ENCODE measurements around the gene SMARCD1.

The SMARCD1 gene

GRCh38 chr12:50061171-50061570 is 24.0 kb upstream of the SMARCD1 start:
- peaks cover 12 to 14% of the 10 kb centered on the region in 2 donors for H3K4me1 ChIP-seq (ENCODE audit: control insufficient read depth in 2 of 2, insufficient read depth in 1 of 2, low read depth in 1 of 2, low read length in 2 of 2)
- H2AFZ ChIP-seq (ENCODE audit: low read length) = no peak overlapping the region
- no peak overlapping the region for H4K91ac ChIP-seq (ENCODE audit: low read depth, low read length, poor library complexity)
- no peak overlapping the region for H3K18ac ChIP-seq (ENCODE audit: low read length)
- H3K27me3 ChIP-seq (ENCODE audit: control insufficient read depth in 3 of 3, insufficient read depth in 3 of 3, low read depth in 1 of 3, low read length in 3 of 3) = peaks cover 0 to 18% (median 10%) of the 10 kb centered on the region in 3 experiments
- H3K36me3 ChIP-seq (replicated peaks in 1 of 2; ENCODE audit: control insufficient read depth in 2 of 2, insufficient read depth in 2 of 2, low read length in 2 of 2) = peaks cover 2 to 8% of the 10 kb centered on the region in 2 donors
- no peak overlapping the region for H3K27ac ChIP-seq (replicated peaks; ENCODE audit: low read length)
- no peak overlapping the region for H3K4ac ChIP-seq (ENCODE audit: low read length)
- no peak overlapping the region for H4K8ac ChIP-seq (ENCODE audit: low read depth, low read length)
- no peak overlapping the region for H2BK5ac ChIP-seq (ENCODE audit: low read length)
- no peak overlapping the region for H3K14ac ChIP-seq (ENCODE audit: low read length)
- H3K9me3 ChIP-seq (replicated peaks in 1 of 2; ENCODE audit: control insufficient read depth in 2 of 2, insufficient read depth in 1 of 2, low read depth in 1 of 2, low read length in 2 of 2) = no peaks in the 10 kb centered on the region
- H3K23ac ChIP-seq (ENCODE audit: low read depth, low read length, poor library complexity) = no peak overlapping the region
- no peak overlapping the region for H3K4me2 ChIP-seq (ENCODE audit: insufficient read depth, low read length, poor library complexity, severe bottlenecking)
- H2BK120ac ChIP-seq (ENCODE audit: low read depth, low read length) = no peak overlapping the region
- DNase-seq (ENCODE audit: low spot score) = no peak
- no peak overlapping the region for H2BK15ac ChIP-seq (ENCODE audit: low read length)
- no peak overlapping the region for H2AK5ac ChIP-seq (ENCODE audit: low read depth, low read length)
- WGBS, 2 donors (ENCODE audit: extremely low coverage in 2 of 2, insufficient read length in 2 of 2, insufficient replicate concordance in 1 of 2) = no CpG with 5 or more reads among the region's 2 CpGs
- no peak overlapping the region for H3K9ac ChIP-seq (ENCODE audit: low read depth, low read length, poor library complexity)
- H3K4me3 ChIP-seq (ENCODE audit: low read length in 2 of 2) = no peak overlapping the region
- peaks cover 1% of the 10 kb centered on the region for H3K79me1 ChIP-seq (ENCODE audit: low read depth, low read length)
- no peak overlapping the region for H2BK12ac ChIP-seq (ENCODE audit: low read length)

DNA sequence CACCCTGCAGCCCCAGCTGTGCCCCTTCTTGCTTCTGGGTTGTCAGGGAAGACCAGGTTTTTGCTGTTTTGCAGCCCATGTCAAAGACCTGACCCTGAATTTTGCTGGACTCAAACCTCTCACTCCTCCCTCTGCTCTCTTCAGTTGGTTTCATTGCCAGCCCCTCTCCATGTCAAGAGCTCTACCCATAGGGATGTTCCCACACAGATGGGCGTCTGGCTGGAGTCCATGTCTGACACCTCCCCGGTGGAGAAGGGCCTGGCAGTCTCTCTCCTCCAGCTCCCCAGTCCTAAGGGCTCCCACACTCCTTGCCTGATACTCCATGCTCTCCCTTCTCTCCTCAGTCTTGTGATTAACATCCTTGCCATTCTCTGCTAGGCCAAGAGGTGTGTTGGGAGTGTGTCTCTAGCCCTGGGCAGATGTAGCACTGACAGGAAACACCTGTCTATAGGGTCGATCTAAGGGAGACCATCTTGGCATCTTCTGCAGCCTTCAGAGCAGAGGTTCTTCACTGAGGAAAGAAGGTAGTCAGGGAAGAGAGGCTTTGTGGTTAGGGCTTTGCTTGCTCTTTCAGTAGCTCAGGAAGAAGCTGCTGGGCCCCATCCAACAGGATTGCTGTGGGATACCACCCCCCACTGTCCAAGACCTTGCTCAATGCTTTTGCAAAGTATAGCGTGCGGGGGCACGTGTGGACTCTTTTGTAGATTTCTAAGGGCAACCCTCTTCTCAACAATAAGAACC is 23.0 kb upstream of the SMARCD1 start:
- H4K91ac ChIP-seq (ENCODE audit: low read depth, low read length, poor library complexity) = no peak overlapping the region
- no CpG with 5 or more reads among the region's 6 CpGs for WGBS, 2 donors (ENCODE audit: extremely low coverage in 2 of 2, insufficient read length in 2 of 2, insufficient replicate concordance in 1 of 2)

GRCh38 chr12:50062728-50063460 is 22.2 kb upstream of the SMARCD1 start:
- no peak overlapping the region for H2BK5ac ChIP-seq (ENCODE audit: low read length)
- no peak overlapping the region for H2BK120ac ChIP-seq (ENCODE audit: low read depth, low read length)
- H3K4me1 ChIP-seq (ENCODE audit: control insufficient read depth in 2 of 2, insufficient read depth in 1 of 2, low read depth in 1 of 2, low read length in 2 of 2) = peaks cover 8 to 14% of the 10 kb centered on the region in 2 donors
- WGBS, 2 donors (ENCODE audit: extremely low coverage in 2 of 2, insufficient read length in 2 of 2, insufficient replicate concordance in 1 of 2) = no CpG with 5 or more reads among the region's 5 CpGs
- peaks cover 2 to 8% of the 10 kb centered on the region in 2 donors for H3K36me3 ChIP-seq (replicated peaks in 1 of 2; ENCODE audit: control insufficient read depth in 2 of 2, insufficient read depth in 2 of 2, low read length in 2 of 2)
- H3K23ac ChIP-seq (ENCODE audit: low read depth, low read length, poor library complexity) = no peak overlapping the region
- H4K8ac ChIP-seq (ENCODE audit: low read depth, low read length) = no peak overlapping the region
- no peak overlapping the region for H3K14ac ChIP-seq (ENCODE audit: low read length)
- no peak overlapping the region for H3K9ac ChIP-seq (ENCODE audit: low read depth, low read length, poor library complexity)
- no peak for DNase-seq (ENCODE audit: low spot score)
- no peak overlapping the region for H4K91ac ChIP-seq (ENCODE audit: low read depth, low read length, poor library complexity)
- no peak overlapping the region for H3K4ac ChIP-seq (ENCODE audit: low read length)
- no peak overlapping the region for H2AFZ ChIP-seq (ENCODE audit: low read length)
- no peak overlapping the region for H3K4me3 ChIP-seq (ENCODE audit: low read length in 2 of 2)
- H3K9me3 ChIP-seq (replicated peaks in 1 of 2; ENCODE audit: control insufficient read depth in 2 of 2, insufficient read depth in 1 of 2, low read depth in 1 of 2, low read length in 2 of 2) = no peaks in the 10 kb centered on the region
- peak overlapping the region; percentile 64 for H2AK5ac ChIP-seq (ENCODE audit: low read depth, low read length)
- H3K4me2 ChIP-seq (ENCODE audit: insufficient read depth, low read length, poor library complexity, severe bottlenecking) = no peak overlapping the region
- no peaks in the 10 kb centered on the region for H3K79me1 ChIP-seq (ENCODE audit: low read depth, low read length)
- H2BK12ac ChIP-seq (ENCODE audit: low read length) = no peak overlapping the region
- peaks cover 0 to 7% (median 0%) of the 10 kb centered on the region in 3 experiments for H3K27me3 ChIP-seq (ENCODE audit: control insufficient read depth in 3 of 3, insufficient read depth in 3 of 3, low read depth in 1 of 3, low read length in 3 of 3)
- H3K18ac ChIP-seq (ENCODE audit: low read length) = peak overlapping the region; percentile 34
- H2BK15ac ChIP-seq (ENCODE audit: low read length) = no peak overlapping the region
- H3K27ac ChIP-seq (replicated peaks; ENCODE audit: low read length) = no peak overlapping the region

More for the DNA sequence above, 23.0 kb upstream of the SMARCD1 start:
- no peak overlapping the region for H4K8ac ChIP-seq (ENCODE audit: low read depth, low read length)
- H3K14ac ChIP-seq (ENCODE audit: low read length) = no peak overlapping the region
- H3K4me1 ChIP-seq (ENCODE audit: control insufficient read depth in 2 of 2, insufficient read depth in 1 of 2, low read depth in 1 of 2, low read length in 2 of 2) = peaks cover 9 to 15% of the 10 kb centered on the region in 2 donors
- H2AK5ac ChIP-seq (ENCODE audit: low read depth, low read length) = no peak overlapping the region
- H2BK15ac ChIP-seq (ENCODE audit: low read length) = no peak overlapping the region
- no peak overlapping the region for H3K27ac ChIP-seq (replicated peaks; ENCODE audit: low read length)
- H2BK120ac ChIP-seq (ENCODE audit: low read depth, low read length) = no peak overlapping the region
- H2BK5ac ChIP-seq (ENCODE audit: low read length) = no peak overlapping the region
- H3K9ac ChIP-seq (ENCODE audit: low read depth, low read length, poor library complexity) = no peak overlapping the region
- H3K9me3 ChIP-seq (replicated peaks in 1 of 2; ENCODE audit: control insufficient read depth in 2 of 2, insufficient read depth in 1 of 2, low read depth in 1 of 2, low read length in 2 of 2) = no peaks in the 10 kb centered on the region
- H2BK12ac ChIP-seq (ENCODE audit: low read length) = no peak overlapping the region
- no peak overlapping the region for H2AFZ ChIP-seq (ENCODE audit: low read length)
- peaks cover 2 to 8% of the 10 kb centered on the region in 2 donors for H3K36me3 ChIP-seq (replicated peaks in 1 of 2; ENCODE audit: control insufficient read depth in 2 of 2, insufficient read depth in 2 of 2, low read length in 2 of 2)
- DNase-seq (ENCODE audit: low spot score) = no peak
- H3K4me2 ChIP-seq (ENCODE audit: insufficient read depth, low read length, poor library complexity, severe bottlenecking) = no peak overlapping the region
- H3K18ac ChIP-seq (ENCODE audit: low read length) = no peak overlapping the region
- H3K4me3 ChIP-seq (ENCODE audit: low read length in 2 of 2) = no peak overlapping the region
- peak overlapping the region; percentile 25 for H3K23ac ChIP-seq (ENCODE audit: low read depth, low read length, poor library complexity)
- no peak overlapping the region for H3K4ac ChIP-seq (ENCODE audit: low read length)
- peaks cover 0 to 9% (median under 1%) of the 10 kb centered on the region in 3 experiments for H3K27me3 ChIP-seq (ENCODE audit: control insufficient read depth in 3 of 3, insufficient read depth in 3 of 3, low read depth in 1 of 3, low read length in 3 of 3)
- H3K79me1 ChIP-seq (ENCODE audit: low read depth, low read length) = no peaks in the 10 kb centered on the region

- no CpG with 5 or more reads among the region's 3 CpGs for WGBS, 2 donors (ENCODE audit: extremely low coverage in 2 of 2, insufficient read length in 2 of 2, insufficient replicate concordance in 1 of 2)
Measured at GRCh38 chr12:50065726-50066310, 19.3 kb upstream of the SMARCD1 start.

More at GRCh38 chr12:50065726-50066310, 19.3 kb upstream of the SMARCD1 start:
- no peak overlapping the region for H3K23ac ChIP-seq (ENCODE audit: low read depth, low read length, poor library complexity)
- H2AK5ac ChIP-seq (ENCODE audit: low read depth, low read length) = peak overlapping the region; percentile 94
- peaks cover 8 to 18% of the 10 kb centered on the region in 2 donors for H3K4me1 ChIP-seq (ENCODE audit: control insufficient read depth in 2 of 2, insufficient read depth in 1 of 2, low read depth in 1 of 2, low read length in 2 of 2)
- H3K4me2 ChIP-seq (ENCODE audit: insufficient read depth, low read length, poor library complexity, severe bottlenecking) = no peak overlapping the region
- H2BK12ac ChIP-seq (ENCODE audit: low read length) = peak overlapping the region; percentile 12
- peak overlapping the region; percentile 4 for H2BK120ac ChIP-seq (ENCODE audit: low read depth, low read length)
- H3K9ac ChIP-seq (ENCODE audit: low read depth, low read length, poor library complexity) = no peak overlapping the region
- no peak for DNase-seq (ENCODE audit: low spot score)
- no peak overlapping the region for H3K18ac ChIP-seq (ENCODE audit: low read length)
- no peaks in the 10 kb centered on the region for H3K79me1 ChIP-seq (ENCODE audit: low read depth, low read length)
- H2AFZ ChIP-seq (ENCODE audit: low read length) = no peak overlapping the region
- H3K4me3 ChIP-seq (ENCODE audit: low read length in 2 of 2) = no peak overlapping the region
- H3K27me3 ChIP-seq (ENCODE audit: control insufficient read depth in 3 of 3, insufficient read depth in 3 of 3, low read depth in 1 of 3, low read length in 3 of 3) = no peaks in the 10 kb centered on the region
- no peak overlapping the region for H3K4ac ChIP-seq (ENCODE audit: low read length)
- no peak overlapping the region for H2BK5ac ChIP-seq (ENCODE audit: low read length)
- no peak overlapping the region for H3K27ac ChIP-seq (replicated peaks; ENCODE audit: low read length)
- no peak overlapping the region for H2BK15ac ChIP-seq (ENCODE audit: low read length)
- no peaks in the 10 kb centered on the region for H3K9me3 ChIP-seq (replicated peaks in 1 of 2; ENCODE audit: control insufficient read depth in 2 of 2, insufficient read depth in 1 of 2, low read depth in 1 of 2, low read length in 2 of 2)
- H3K14ac ChIP-seq (ENCODE audit: low read length) = no peak overlapping the region
- peak overlapping the region; percentile 86 for H4K91ac ChIP-seq (ENCODE audit: low read depth, low read length, poor library complexity)
- H4K8ac ChIP-seq (ENCODE audit: low read depth, low read length) = no peak overlapping the region
- H3K36me3 ChIP-seq (replicated peaks in 1 of 2; ENCODE audit: control insufficient read depth in 2 of 2, insufficient read depth in 2 of 2, low read length in 2 of 2) = peaks cover 2 to 5% of the 10 kb centered on the region in 2 donors
